CD4-positive, alpha-beta T cell treated with Interleukin-17A for 1 hour (primary cell): ENCODE data around the gene IGLL5.
"Not testable (repeated sequence)": the region's sequence is repeated elsewhere in the genome, so short reads cannot be mapped to it uniquely, and the experiment has no call there.

ENCODE experiments used
- DNase-seq: peaks from one replicate; pipeline ENCODE4 v3.0.0-alpha.2; 2020

The IGLL5 gene

GRCh38 chr22:22884888-22885840 lies 2.5 kb upstream of the IGLL5 start:
- no peak for DNase-seq

GRCh38 chr22:22886546-22886945 lies 1.1 kb upstream of the IGLL5 start:
- DNase-seq: no peak

GRCh38 chr22:22888571-22889353 lies 1.1 kb downstream of the IGLL5 start:
- DNase-seq: no peak

- DNase-seq: no peak
Measured at GRCh38 chr22:22890085-22890484, 2.5 kb downstream of the IGLL5 start.

GRCh38 chr22:22891139-22891621 lies 3.6 kb downstream of the IGLL5 start:
- DNase-seq: no peak

GRCh38 chr22:22892096-22893052 lies 4.8 kb downstream of the IGLL5 start:
- DNase-seq: no peak

- no peak for DNase-seq
Measured at GRCh38 chr22:22893077-22893805, 5.6 kb downstream of the IGLL5 start.

GRCh38 chr22:22893891-22894739 lies 6.5 kb downstream of the IGLL5 start:
- DNase-seq: no peak

- DNase-seq: no peak
Measured at GRCh38 chr22:22894740-22895731, 7.4 kb downstream of the IGLL5 start.

GRCh38 chr22:22895776-22896445 lies 8.3 kb downstream of the IGLL5 start:
- DNase-seq: no peak

GRCh38 chr22:22896601-22897000 lies 9.0 kb downstream of the IGLL5 start:
- DNase-seq: no peak

GRCh38 chr22:22897091-22897490 lies 9.5 kb downstream of the IGLL5 start:
- no peak for DNase-seq

- DNase-seq: no peak
Measured at GRCh38 chr22:22897947-22898346, 10.3 kb downstream of the IGLL5 start.

- DNase-seq: not testable (repeated sequence)
Measured at GRCh38 chr22:22898411-22898950, 10.9 kb downstream of the IGLL5 start.

GRCh38 chr22:22899342-22900080 lies 11.9 kb downstream of the IGLL5 start:
- DNase-seq: not testable (repeated sequence)

GRCh38 chr22:22900527-22901205 lies 13.1 kb downstream of the IGLL5 start:
- DNase-seq: not testable (repeated sequence)

- DNase-seq: no peak
Measured at GRCh38 chr22:22901578-22902218, 14.1 kb downstream of the IGLL5 start.
